ENCODE data around the gene BRMS1L. TPM values are rescaled to one million over a fixed set of nuclear protein-coding genes. Genes with fewer than 3 reads are reported as not detected.
A peak's percentile ranks its signal among the peaks of the same experiment; 100 is the strongest.
"Not testable (repeated sequence)": the region's sequence is repeated elsewhere in the genome, so short reads cannot be mapped to it uniquely, and the experiment has no call there.

Gene BRMS1L
- 7.3 TPM for total RNA-seq

DNA sequence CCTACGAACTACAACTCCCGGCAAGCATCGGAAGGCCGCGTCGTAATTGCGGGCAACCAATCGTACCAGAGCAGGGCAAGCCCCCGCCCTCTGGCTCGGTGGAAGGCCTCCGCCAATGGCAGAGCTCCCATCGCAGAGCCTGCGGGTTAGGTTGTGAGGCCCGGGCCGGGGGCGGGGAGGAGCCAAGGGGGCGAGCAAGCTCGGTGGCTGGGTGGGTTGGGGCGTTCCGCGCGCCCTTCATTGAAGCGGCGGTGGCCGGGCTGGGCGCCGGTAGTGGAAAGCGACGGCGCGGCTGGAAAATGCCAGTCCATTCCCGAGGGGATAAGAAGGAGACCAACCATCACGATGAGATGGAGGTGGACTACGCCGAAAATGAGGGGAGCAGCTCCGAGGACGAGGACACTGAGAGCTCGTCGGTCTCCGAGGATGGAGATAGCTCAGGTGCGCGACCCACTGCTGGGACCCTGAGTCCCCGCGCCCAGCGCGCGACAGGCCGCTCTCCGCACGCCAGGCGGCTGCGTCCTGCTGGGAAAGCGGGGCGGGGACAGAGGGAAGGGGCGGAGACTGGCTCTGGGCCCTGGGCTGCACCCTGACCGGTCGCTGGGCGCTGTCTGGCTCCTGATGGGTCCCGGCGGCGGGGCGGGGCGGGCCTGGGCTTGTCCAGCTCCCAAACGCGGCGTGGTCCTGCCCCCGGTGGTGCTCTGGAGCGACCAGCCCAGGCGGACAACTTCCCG is at the start of gene BRMS1L:
Gene BRMS1L (plus strand): TSS at position 121 of the 734 bp plus-strand sequence. CDS start 179 bp downstream, at position 300.
- DNase-seq (ENCODE audit: low spot score), result peak; percentile 98

DNA sequence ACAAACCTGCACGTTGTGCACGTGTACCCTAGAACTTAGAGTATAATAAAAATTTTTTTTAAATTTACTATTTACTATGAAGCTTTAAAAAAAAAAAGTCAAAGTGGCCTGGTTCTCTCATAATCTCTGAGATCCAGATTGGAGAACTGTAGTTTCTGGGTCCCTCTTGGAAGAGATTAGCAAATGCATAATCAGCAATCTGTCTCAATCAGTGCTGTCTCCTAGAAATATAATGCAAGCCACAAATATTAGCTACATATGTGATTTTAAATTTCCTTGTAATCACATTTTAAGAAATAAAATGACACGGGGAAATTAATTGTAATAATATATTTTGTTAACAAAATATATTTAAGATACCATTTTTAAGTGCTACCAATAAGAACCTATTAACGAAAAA is 49.3 kb upstream of the BRMS1L start:
- no peak for DNase-seq (ENCODE audit: low spot score)

- DNase-seq (ENCODE audit: low spot score), result not testable (repeated sequence)
Measured at GRCh38 chr14:35777550-35777949, 48.6 kb upstream of the BRMS1L start.

- DNase-seq (ENCODE audit: low spot score), result no peak
Measured at GRCh38 chr14:35779368-35779767, 46.8 kb upstream of the BRMS1L start.

DNA sequence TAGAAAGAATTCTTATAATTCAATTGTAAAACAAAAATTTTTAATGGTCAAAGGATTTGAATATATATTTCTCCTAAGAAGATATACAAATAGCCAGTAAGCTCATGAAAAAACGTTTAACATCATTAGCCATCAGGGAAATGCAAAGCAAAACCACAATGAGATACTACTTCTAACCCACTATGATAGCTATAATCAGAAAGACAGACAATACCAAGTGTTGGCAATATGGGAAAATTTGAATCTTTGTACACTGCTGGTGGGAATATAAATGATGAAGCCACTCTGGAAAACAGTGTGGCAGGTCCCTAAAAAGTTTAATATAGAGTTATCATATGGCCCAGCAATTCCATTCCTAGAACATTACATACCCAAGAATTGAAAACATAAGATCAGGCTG is 42.4 kb upstream of the BRMS1L start:
- no peak for DNase-seq (ENCODE audit: low spot score)

- DNase-seq (ENCODE audit: low spot score), result no peak
Measured at GRCh38 chr14:35786856-35787255, 39.3 kb upstream of the BRMS1L start.

GRCh38 chr14:35789651-35790050 is 36.5 kb upstream of the BRMS1L start:
- DNase-seq (ENCODE audit: low spot score), result no peak

- DNase-seq (ENCODE audit: low spot score), result no peak
Measured at GRCh38 chr14:35797796-35798195, 28.3 kb upstream of the BRMS1L start.

GRCh38 chr14:35806006-35806907 is 19.9 kb upstream of the BRMS1L start:
- DNase-seq (ENCODE audit: low spot score), result no peak

DNA sequence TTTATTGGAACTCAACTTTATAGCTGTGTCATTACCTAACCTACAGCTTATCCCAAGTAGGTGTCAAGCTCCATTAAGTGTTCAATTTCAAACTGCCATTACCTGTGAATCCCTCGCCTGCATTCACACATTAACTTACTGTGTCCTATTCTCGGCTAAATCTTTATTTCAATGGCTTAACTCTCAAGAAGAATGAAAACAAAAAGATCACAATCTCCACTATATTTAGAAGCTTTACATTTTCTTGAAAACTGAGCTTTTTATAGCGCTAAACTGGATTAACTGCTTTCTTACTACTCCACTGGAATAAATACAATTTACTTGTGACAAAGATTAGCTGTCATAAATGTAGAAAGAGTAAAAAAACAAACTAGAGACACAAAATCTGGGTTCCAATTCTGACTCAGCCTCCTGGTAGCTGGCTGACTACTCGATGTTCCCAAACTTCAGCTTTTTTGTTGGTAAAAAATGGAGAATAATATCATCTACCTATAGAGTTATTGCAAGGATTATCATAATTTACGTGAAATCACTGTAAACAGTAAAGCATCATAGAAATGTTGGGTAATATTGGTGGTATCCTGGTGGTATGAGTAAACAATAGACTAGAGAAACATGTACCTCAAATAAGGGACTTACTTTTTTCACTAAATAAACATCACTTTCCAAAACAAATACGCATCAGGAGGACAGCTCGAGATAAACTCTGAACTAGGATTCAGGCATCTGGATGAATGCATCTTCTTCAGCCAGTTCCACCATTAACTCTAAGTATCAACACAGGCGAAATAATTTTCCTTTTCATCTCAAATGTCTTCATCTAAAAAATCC is 18.8 kb upstream of the BRMS1L start:
- no peak for DNase-seq (ENCODE audit: low spot score)

DNA sequence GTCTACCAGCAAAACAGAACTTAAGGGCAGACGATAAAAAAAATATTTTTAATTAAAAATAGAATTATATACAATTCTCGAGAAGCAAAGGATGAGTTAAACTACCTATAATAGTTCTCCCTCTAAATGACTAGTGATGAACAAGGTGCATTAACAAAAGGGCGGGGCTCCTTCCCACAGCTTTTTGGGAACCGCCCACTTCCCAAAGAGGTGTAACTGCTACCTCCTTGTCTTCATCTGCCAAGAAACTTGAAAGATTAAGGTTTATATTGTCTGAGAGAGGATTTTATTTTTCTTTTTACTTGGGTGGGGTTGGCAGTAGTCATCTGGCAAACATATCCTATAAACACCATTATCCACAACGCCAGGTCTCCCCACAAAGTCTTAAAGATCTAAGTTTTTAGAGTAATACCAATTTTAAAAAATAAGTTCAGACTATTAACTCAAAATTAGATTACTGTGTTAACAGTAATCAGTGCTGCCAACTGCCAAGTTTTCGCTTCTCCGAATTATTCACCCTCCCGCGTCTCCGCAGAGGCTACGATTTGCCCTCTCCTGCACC is 18.0 kb upstream of the BRMS1L start:
- no peak for DNase-seq (ENCODE audit: low spot score)

GRCh38 chr14:35808638-35809563 is 17.2 kb upstream of the BRMS1L start, which contains the start of gene RALGAPA1:
RALGAPA1 (minus strand) TSS chr14:35809295; CDS start chr14:35808835, 460 bp downstream.
- peak; percentile 94 for DNase-seq (ENCODE audit: low spot score)

- DNase-seq (ENCODE audit: low spot score), result no peak
Measured at GRCh38 chr14:35809597-35809996, 16.5 kb upstream of the BRMS1L start.

DNA sequence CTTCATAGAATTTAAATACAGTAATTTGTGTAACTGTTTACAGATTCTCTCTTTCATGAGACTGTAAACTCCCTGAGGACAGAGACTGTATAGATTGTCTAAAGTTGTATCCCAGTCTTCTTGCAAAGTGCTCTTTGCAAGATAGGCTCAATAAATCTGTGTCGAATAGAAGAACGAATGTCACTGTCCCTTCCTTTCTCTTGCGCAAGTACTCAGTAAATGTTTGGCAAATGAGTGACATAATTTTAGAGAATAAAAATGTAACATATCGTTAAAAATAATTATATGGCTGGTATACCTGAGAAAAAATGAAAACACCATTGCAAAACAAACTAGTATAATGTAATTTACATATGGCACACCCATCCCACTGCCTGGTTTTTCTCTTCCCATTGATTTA is 15.2 kb upstream of the BRMS1L start:
- DNase-seq (ENCODE audit: low spot score), result no peak

DNA sequence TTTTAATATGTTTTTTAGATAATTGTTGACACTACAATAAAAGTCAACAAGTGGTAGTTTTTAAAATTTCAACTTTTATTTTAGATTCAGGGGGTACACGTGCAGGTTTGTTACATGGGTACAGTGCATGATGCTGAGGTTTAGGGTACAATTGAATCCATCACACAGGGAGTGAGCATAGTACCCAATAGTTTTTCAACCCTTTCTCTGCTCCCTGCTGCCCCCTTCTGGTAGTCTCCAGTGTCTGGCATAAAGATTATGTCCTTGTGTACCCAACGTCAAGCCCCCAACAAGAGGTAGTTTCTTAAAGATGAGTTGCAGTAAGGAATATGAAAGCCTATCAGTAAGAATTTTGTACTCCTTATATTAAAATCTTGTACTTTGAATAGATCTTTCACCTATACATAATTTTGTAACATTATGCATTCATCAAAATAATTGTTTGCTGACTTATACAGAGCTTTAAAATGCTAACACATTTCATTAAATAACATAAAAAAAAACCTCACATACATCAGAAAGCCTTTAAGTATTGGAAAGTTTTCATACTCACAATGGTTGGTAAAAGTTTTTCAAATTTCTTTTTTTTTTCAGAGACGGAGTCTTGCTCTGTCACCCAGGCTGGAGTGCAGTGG is 11.7 kb upstream of the BRMS1L start:
- no peak for DNase-seq (ENCODE audit: low spot score)

DNA sequence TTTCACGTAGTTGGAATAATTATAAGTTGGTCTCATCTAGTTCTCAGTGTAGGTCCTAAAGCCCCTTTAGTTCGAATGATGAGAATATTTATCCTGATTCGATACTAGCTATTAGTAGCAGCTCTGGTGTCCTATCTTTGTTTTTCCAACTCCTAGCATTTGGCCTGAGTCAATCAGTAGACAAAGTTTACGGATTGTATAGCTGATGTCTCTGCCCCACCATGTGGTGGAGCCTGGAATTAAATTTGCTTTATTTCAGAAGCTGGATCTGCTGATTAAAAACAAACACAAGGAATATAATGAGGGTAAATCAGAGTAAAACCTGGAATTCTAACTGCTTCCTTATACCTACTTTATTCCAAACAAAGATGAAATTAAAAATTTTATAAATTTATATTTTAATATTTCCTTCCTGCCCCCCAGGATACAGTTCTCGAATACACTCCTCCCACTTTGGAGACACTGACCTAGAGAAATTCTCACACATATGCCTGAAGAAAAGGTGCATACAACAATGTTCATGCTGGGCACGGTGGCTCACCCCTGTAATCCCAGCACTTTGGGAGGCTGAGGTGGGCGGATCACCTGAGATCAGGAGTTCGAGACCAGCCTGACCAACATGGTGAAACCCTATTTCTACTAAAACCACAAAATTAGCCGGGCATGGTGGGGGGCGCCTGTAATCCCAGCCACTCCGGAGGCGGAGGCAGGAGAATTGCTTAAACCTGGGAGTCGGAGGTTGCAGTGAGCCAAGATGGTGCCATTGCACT is 7.6 kb upstream of the BRMS1L start:
- no peak for DNase-seq (ENCODE audit: low spot score)

- no peak for DNase-seq (ENCODE audit: low spot score)
Measured at GRCh38 chr14:35819591-35820540, 6.3 kb upstream of the BRMS1L start.
